Ovary (tissue), 9 donors: ENCODE data around the gene ZFP92. TPM values are rescaled to one million over a fixed set of nuclear protein-coding genes. Genes with fewer than 3 reads are reported as not detected.

Experiments
- DNase-seq, 5 donors: peaks; one replicate each; pipeline ENCODE4 v3.0.0-alpha.2; 2019 to 2020
- H3K27ac ChIP-seq, 2 donors: fragments of 200-600 bp; one replicate each; pipeline versions ENCODE4 v1.5.1 to v1.8.0; 2019 to 2022
- H3K27me3 ChIP-seq: fragments of 200-600 bp; one replicate; pipeline ENCODE4 v1.8.0; 2022
- H3K36me3 ChIP-seq: fragments of 200-600 bp; sonication (generic); one replicate; pipeline ENCODE4 v1.5.1; 2019
- H3K4me1 ChIP-seq: one replicate; pipeline ENCODE4 v1.8.1; 2013; ENCODE audit warnings: mild to moderate bottlenecking, moderate library complexity; ENCODE audit not compliant: insufficient read depth
- H3K4me3 ChIP-seq: fragments of 200-600 bp; sonication (generic); one replicate; pipeline ENCODE4 v1.5.1; 2017
- H3K9me3 ChIP-seq, 2 donors: fragments of 200-600 bp in 1 of 2; sonication (generic) in 1 of 2; one replicate each; pipeline versions ENCODE4 v1.5.1 to v1.8.1; 2013 to 2019; ENCODE audit warnings: mild to moderate bottlenecking in 1 of 2, moderate library complexity in 1 of 2
- CTCF ChIP-seq, 3 donors: fragments of 450-650 bp in 2 of 3; fragments of 200-600 bp in 1 of 3; IDR thresholded peaks; one replicate each; pipeline versions ENCODE4 v1.5.1 to v1.8.0; 2016 to 2022; ENCODE audit warnings: antibody characterized with exemption in 3 of 3, mild to moderate bottlenecking in 1 of 3
- EP300 ChIP-seq: sonication (generic); formaldehyde crosslinking; IDR thresholded peaks from one replicate; pipeline ENCODE4 v1.6.1; 2017; ENCODE audit warnings: antibody characterized with exemption
- POLR2A ChIP-seq: fragments of 450-650 bp; IDR thresholded peaks from one replicate; pipeline ENCODE4 v1.6.1; 2017; ENCODE audit warnings: antibody characterized with exemption, mild to moderate bottlenecking, moderate library complexity
- WGBS, 3 donors: extraction: QIAGEN DNeasy Blood & Tissue Kit in 1 of 3; methylation state at CpG; one replicate each; pipeline versions ENCODE4 v1.1.5 to v1.1.7; 2013 to 2017; 5-methylcytosine and 5-hydroxymethylcytosine counted together
- intact Hi-C, 4 donors: fragments of 100-400 bp; cut with DNase I; formaldehyde crosslinking; loops; one replicate each; pipeline versions ENCODE4 v1.11.0 to v1.15.1; 2022 to 2023
- polyA plus RNA-seq, 2 donors: library from polyadenylated mRNA; stranded (reverse); fragments of 200-250 nt in 1 of 2; fragments of 350-450 nt in 1 of 2; fragmentation: Illumina TruSeq in 1 of 2; extraction: RNeasy Lipid Tissue Mini Kit (QIAGEN cat#74804) in 1 of 2; gene quantifications; one replicate each; pipeline ENCODE4 v1.2.3, GENCODE V29; 2013 to 2014
- total RNA-seq, 7 donors: library from RNA; depleted of rRNA in 2 of 7; stranded (reverse); fragments of >200 nt in 2 of 7; fragmentation: NEBNext Ultra II Directional in 3 of 7; extraction: Animal tissue kit (Norgen Biotek cat#: 25700) in 3 of 7; gene quantifications; one replicate each; pipeline versions ENCODE4 v1.1.0 to v1.2.4, GENCODE V29; 2016 to 2023
- donor health status: DM: no; HTN: no; CAD: no; lungs with moderate emphysema.
- donor health status: DM: no; HTN: no; CAD: no.
- donor health status: Bipolar disorder and iron deficiency.
- donor health status: DM: yes; HTN: yes; CAD: no.
- donor health status: DM: no; HTN: no; CAD: no.
- donor health status: DM: yes; HTN: yes; CAD: no.

Gene ZFP92
- total and polyA plus RNA-seq, 9 donors, result 2.7 to 9.4 (median 3.9) TPM

DNA sequence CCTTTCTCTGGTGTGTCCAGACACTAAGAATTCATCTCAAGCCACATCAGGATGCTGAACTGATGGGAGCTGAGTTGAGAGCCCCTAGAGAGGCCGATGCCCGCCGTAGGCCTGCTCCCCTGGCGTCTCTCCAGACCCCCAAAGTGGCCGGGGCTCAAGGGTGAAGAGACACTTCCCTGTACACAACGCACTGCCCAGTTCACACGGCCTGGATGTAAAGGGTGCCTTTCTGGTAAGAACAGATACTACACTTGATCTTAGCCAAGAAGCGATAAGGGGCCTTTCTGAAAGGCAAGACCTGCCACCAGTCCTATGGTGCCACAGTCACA, 39.6 kb downstream of the ZFP92 start:
- no peak for TF ChIP-seq POLR2A
- no peak for TF ChIP-seq EP300
- no peak for TF ChIP-seq CTCF (IDR thresholded peaks at IDR 0.05)
- H3K36me3 ChIP-seq, result no peaks in the 10 kb centered on the region
- no peak overlapping the region for H3K4me3 ChIP-seq
- intact Hi-C loops, result no loop called here
- no peak overlapping the region for H3K27ac ChIP-seq
- DNase-seq, result peak in 2 of 5 donors; percentile 11 to 12
- no peaks in the 10 kb centered on the region for H3K9me3 ChIP-seq
- 83 to 85% (median 85%) methylated on average over 8 of the region's 8 CpGs for WGBS, 3 donors
- no peaks in the 10 kb centered on the region for H3K4me1 ChIP-seq
- H3K27me3 ChIP-seq, result no peaks in the 10 kb centered on the region

DNA sequence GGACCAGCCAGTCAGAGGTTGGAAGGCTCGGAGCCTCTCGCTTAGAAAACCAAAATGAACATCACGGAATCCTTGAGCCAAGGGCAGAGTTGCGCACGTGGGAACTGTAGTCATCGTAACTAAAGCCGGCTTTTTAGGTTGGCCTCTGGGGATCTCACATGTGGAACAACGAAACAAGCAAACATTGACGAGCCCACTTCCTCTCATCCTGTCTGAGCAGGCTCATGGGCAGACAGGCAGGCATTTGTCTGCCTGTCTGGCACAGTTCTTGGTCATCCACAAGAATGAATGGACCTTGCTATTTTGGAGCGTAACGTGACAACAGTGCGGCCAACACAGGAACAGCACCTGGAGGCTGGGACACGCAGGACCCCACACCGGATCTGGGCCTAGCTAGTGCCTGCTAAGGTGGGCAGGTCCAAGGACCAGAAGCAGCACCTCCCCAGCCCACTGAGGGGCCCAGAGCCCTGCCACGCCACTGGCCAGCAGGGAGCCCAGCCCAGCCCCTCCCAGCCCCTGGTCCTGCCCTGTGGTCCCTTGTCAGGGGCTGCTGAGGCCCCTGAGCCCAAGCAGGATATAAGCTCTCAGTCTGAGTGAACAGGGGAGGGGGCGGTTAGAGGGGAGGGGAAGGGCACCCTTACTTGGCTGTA, 43.8 kb downstream of the ZFP92 start:
- Histone ChIP-seq H3K4me1 (no peaks in the 10 kb centered on the region), H3K27ac (no peak overlapping the region), H3K4me3 (no peak overlapping the region), H3K27me3 (no peaks in the 10 kb centered on the region), H3K9me3 (no peaks in the 10 kb centered on the region), H3K36me3 (no peaks in the 10 kb centered on the region)
- intact Hi-C loops, result no loop called here
- no peak for DNase-seq
- 89 to 94% (median 92%) methylated on average over 16 of the region's 16 CpGs for WGBS, 3 donors
- TF ChIP-seq POLR2A (no peak), CTCF (IDR thresholded peaks at IDR 0.05) (no peak), EP300 (no peak)

DNA sequence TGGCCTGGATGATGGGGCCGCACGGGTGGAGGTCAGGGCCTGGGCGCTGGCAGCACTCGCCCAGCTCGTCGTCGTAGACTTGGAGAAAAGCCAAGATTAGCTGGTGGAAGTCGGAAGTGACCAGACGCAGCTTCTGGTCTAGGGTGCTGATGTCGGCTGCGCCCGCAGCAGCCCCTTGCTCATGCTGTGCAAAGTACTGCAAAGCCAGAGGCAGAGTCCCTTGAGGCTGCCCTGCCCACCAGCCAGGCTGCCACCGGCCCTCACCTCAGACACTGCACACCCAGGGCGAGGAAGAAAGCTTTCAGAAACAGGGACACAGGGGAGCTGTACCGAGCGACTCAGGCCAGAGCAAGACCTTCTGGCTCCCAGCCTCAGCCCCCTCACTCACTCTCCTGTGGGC, 44.3 kb downstream of the ZFP92 start:
- TF ChIP-seq CTCF (IDR thresholded peaks at IDR 0.05) (no peak), EP300 (no peak), POLR2A (no peak)
- Histone ChIP-seq H3K4me3 (no peak overlapping the region), H3K36me3 (no peaks in the 10 kb centered on the region), H3K9me3 (no peaks in the 10 kb centered on the region), H3K4me1 (no peaks in the 10 kb centered on the region), H3K27ac (no peak overlapping the region), H3K27me3 (no peaks in the 10 kb centered on the region)
- DNase-seq, result no peak
- WGBS, 3 donors, result 83 to 88% (median 84%) methylated on average over 16 of the region's 16 CpGs
- intact Hi-C loops, result no loop called here

DNA sequence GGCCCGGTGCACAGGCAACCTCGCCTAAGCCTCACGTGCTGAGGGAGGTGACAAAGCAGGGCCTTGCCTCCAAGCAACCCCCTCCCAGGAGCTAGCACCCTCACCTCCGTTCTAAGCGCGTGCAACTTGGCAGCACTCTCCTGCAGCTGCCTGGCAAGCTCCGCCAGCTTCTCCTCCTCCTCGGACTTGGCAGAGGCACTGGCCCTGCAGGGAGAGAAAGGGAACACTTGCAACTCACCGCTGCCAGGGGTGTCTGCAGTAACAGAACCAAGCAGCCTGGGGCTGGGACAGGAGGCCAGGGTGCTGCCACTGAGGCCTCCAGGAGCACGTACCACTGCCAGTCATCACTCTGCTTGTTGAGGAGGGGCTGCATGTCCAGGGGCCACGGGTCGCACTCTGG, 44.9 kb downstream of the ZFP92 start:
- H3K9me3 ChIP-seq, result no peaks in the 10 kb centered on the region
- no peaks in the 10 kb centered on the region for H3K4me1 ChIP-seq
- intact Hi-C loops, result no loop called here
- no peaks in the 10 kb centered on the region for H3K36me3 ChIP-seq
- H3K27ac ChIP-seq, result no peak overlapping the region
- TF ChIP-seq CTCF (IDR thresholded peaks at IDR 0.05), result no peak
- no peak for TF ChIP-seq EP300
- TF ChIP-seq POLR2A, result no peak
- 80 to 81% (median 80%) methylated on average over 12 of the region's 12 CpGs for WGBS, 3 donors
- DNase-seq, result peak in 1 of 5 donors; percentile 9
- no peaks in the 10 kb centered on the region for H3K27me3 ChIP-seq
- H3K4me3 ChIP-seq, result no peak overlapping the region
